Measurements from ENCODE around the gene ACOX3.

DNA sequence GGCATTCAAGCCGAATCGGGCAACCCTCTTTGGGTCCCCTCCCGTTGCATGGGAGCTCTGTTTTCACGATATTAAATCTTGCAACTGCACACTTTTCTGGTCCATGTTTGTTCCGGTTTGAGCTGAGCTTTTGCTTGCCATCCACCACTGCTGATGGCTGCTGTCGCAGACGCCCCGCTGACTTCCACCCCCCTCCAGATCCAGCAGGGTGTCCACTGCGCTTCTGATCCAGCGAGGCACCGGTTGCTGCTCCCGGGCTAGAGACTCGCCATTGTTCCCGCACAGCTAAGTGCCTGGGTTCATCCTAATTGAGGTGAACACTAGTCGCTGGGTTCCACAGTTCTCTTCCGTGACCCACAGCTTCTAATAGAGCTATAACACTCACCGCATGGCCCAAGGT is 13.3 kb downstream of the ACOX3 start:
- TF ChIP-seq, protein P1, sequence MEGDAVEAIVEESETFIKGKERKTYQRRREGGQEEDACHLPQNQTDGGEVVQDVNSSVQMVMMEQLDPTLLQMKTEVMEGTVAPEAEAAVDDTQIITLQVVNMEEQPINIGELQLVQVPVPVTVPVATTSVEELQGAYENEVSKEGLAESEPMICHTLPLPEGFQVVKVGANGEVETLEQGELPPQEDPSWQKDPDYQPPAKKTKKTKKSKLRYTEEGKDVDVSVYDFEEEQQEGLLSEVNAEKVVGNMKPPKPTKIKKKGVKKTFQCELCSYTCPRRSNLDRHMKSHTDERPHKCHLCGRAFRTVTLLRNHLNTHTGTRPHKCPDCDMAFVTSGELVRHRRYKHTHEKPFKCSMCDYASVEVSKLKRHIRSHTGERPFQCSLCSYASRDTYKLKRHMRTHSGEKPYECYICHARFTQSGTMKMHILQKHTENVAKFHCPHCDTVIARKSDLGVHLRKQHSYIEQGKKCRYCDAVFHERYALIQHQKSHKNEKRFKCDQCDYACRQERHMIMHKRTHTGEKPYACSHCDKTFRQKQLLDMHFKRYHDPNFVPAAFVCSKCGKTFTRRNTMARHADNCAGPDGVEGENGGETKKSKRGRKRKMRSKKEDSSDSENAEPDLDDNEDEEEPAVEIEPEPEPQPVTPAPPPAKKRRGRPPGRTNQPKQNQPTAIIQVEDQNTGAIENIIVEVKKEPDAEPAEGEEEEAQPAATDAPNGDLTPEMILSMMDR (IDR thresholded peaks at IDR 0.05) = no peak
- no peak for TF ChIP-seq SMC3 (IDR thresholded peaks at IDR 0.05; ENCODE audit: low read depth, low read length)
- TF ChIP-seq RCOR1 (IDR thresholded peaks at IDR 0.05; ENCODE audit: low read length) = no peak
- TF ChIP-seq, protein P2, sequence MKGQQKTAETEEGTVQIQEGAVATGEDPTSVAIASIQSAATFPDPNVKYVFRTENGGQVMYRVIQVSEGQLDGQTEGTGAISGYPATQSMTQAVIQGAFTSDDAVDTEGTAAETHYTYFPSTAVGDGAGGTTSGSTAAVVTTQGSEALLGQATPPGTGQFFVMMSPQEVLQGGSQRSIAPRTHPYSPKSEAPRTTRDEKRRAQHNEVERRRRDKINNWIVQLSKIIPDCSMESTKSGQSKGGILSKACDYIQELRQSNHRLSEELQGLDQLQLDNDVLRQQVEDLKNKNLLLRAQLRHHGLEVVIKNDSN (IDR thresholded peaks at IDR 0.05; ENCODE audit: borderline replicate concordance, low read depth) = no peak
- TF ChIP-seq EP300 (IDR thresholded peaks at IDR 0.05; ENCODE audit: borderline replicate concordance in 1 of 2, low read depth in 1 of 2, low read length in 1 of 2) = no peak
- no peak for TF ChIP-seq SIN3A (IDR thresholded peaks at IDR 0.05; ENCODE audit: borderline replicate concordance, low read depth, low read length)
- no peak for TF ChIP-seq GABPA (IDR thresholded peaks at IDR 0.05; ENCODE audit: low read depth)
- TF ChIP-seq RFX5 (IDR thresholded peaks at IDR 0.05; ENCODE audit: low read length) = no peak
- TF ChIP-seq, protein P3, sequence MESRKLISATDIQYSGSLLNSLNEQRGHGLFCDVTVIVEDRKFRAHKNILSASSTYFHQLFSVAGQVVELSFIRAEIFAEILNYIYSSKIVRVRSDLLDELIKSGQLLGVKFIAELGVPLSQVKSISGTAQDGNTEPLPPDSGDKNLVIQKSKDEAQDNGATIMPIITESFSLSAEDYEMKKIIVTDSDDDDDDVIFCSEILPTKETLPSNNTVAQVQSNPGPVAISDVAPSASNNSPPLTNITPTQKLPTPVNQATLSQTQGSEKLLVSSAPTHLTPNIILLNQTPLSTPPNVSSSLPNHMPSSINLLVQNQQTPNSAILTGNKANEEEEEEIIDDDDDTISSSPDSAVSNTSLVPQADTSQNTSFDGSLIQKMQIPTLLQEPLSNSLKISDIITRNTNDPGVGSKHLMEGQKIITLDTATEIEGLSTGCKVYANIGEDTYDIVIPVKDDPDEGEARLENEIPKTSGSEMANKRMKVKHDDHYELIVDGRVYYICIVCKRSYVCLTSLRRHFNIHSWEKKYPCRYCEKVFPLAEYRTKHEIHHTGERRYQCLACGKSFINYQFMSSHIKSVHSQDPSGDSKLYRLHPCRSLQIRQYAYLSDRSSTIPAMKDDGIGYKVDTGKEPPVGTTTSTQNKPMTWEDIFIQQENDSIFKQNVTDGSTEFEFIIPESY (IDR thresholded peaks at IDR 0.05; ENCODE audit: borderline replicate concordance, low read depth) = no peak
- TF ChIP-seq, protein P4, sequence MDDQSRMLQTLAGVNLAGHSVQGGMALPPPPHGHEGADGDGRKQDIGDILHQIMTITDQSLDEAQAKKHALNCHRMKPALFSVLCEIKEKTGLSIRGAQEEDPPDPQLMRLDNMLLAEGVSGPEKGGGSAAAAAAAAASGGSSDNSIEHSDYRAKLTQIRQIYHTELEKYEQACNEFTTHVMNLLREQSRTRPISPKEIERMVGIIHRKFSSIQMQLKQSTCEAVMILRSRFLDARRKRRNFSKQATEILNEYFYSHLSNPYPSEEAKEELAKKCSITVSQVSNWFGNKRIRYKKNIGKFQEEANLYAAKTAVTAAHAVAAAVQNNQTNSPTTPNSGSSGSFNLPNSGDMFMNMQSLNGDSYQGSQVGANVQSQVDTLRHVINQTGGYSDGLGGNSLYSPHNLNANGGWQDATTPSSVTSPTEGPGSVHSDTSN (IDR thresholded peaks at IDR 0.05) = no peak
- TF ChIP-seq RAD21 (IDR thresholded peaks at IDR 0.05; ENCODE audit: low read length) = no peak
- TF ChIP-seq FOSL2 (IDR thresholded peaks at IDR 0.05; ENCODE audit: borderline replicate concordance, low read depth) = no peak
